Jurkat, Clone E6-1 (cell line): ENCODE data around the gene AGFG2. TPM values are rescaled to one million over a fixed set of nuclear protein-coding genes. Genes with fewer than 3 reads are reported as not detected.
"Not testable (repeated sequence)": the region's sequence is repeated elsewhere in the genome, so short reads cannot be mapped to it uniquely, and the experiment has no call there.

Source experiments
- DNase-seq: peaks from one replicate; pipeline ENCODE4 v3.0.0-alpha.2; 2011; ENCODE audit warnings: low read depth, low spot score
- H3K4me3 ChIP-seq: 2 replicates; pipeline ENCODE4 v1.5.1; 2011; ENCODE audit warnings: mild to moderate bottlenecking, low read length, control low read depth, moderate library complexity
- polyA plus RNA-seq: library from polyadenylated mRNA; unstranded; fragments of >200 nt; gene quantifications from one replicate; pipeline ENCODE4 v1.2.1, GENCODE V29; 2012; ENCODE audit warnings: missing spikeins; ENCODE audit not compliant: insufficient read length, insufficient read depth

AGFG2 gene, protein sequence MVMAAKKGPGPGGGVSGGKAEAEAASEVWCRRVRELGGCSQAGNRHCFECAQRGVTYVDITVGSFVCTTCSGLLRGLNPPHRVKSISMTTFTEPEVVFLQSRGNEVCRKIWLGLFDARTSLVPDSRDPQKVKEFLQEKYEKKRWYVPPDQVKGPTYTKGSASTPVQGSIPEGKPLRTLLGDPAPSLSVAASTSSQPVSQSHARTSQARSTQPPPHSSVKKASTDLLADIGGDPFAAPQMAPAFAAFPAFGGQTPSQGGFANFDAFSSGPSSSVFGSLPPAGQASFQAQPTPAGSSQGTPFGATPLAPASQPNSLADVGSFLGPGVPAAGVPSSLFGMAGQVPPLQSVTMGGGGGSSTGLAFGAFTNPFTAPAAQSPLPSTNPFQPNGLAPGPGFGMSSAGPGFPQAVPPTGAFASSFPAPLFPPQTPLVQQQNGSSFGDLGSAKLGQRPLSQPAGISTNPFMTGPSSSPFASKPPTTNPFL
- polyA plus RNA-seq = 13.4 TPM

DNA sequence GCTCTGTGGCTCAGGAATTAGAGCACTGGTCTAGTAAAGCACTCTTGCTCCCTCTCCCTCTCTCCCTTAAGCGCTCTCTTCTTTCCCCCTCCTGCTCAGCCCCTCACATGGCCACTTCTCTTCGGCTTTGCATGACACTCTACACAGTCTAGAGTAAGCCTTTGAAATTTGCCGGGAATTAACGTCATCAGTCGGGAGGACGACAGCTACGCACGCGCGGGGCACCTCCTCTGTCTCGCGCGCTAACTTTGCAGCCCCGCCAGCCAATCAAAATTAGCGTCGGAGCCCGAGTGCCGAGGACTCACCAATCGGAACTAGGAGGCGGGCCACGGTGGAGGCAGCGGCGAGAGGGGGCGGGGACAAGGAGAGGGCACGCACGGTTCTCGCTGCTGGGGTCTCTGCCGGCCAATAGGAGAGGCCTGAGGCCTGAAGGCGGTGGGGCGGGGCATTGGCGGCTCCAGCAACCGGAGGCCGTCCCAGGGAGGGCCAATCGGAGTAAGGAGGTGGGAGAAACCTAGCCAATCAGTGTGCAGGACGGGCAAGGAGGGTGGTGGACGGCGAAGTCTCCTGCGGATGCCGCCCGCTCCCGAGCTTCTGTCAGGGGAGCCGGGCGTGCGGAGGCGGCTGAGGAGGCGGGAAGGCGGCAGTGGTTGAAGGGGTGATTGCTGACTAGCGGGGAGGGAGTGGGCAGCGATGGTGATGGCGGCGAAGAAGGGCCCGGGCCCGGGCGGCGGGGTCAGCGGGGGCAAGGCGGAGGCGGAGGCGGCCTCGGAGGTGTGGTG is at the start of gene AGFG2:
Gene AGFG2, plus strand, starts transcription at position 550 of the 782 bp plus-strand sequence. Its CDS starts 144 bp downstream, at position 694.
- peak; percentile 99 for DNase-seq
- H3K4me3 ChIP-seq = peak within 1 kb of the TSS; percentile 64

DNA sequence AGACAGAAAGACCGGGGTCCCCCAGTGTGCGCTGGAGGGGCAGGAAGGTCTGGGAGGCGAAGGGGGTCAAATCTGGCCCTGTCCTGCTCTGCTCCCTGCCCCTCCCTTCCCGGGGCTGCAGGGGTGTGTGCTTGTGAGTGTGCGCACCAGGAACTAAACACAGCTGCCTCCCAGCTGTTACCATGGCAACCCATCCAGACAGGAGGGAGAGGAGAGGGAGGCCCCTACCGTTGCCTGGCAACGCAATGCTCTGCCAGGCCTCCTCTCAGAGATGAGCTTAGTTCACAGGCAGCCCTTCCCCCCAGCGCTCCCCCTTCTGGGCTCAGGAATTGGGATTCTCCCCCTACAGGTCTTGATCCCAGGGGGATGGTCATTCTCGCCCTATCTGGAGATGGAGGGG is 49.2 kb upstream of the AGFG2 start:
- peak; percentile 94 for DNase-seq
- H3K4me3 ChIP-seq = no peak overlapping the region

DNA sequence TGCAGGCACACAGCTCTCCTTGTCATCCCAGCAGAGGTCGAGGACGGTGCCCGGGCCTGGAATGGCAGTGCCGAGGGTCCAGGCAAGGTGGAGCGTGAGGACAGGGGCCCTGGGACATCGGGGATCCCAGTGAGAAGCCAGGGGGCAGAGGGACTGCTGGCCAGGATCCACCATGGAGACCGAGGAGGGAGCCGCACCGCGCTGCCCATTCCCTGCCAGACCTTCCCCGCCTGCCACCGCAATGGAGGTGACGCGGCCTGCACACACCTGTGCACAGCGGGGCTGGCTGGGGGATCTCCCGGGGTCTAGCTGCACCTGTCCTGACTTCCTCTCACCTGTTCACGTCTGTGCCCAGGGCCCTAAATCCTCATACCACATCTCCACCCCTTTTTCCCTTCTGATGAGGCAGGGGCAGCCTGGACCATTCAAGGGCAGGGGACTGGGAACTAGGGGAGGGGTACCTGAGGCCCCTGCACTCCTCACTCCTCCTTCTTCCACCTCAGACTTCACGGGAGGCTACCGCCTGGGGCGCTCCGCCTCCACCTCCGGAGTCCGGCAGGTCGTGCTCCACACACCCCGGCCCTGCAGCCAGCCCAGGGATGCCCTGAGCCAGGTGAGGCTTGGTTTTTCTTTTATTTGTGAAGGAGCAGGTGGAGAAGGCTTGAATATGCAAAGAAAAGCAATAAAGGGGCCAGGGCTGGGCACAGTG is 48.4 kb upstream of the AGFG2 start:
- no peak overlapping the region for H3K4me3 ChIP-seq
- DNase-seq = no peak

DNA sequence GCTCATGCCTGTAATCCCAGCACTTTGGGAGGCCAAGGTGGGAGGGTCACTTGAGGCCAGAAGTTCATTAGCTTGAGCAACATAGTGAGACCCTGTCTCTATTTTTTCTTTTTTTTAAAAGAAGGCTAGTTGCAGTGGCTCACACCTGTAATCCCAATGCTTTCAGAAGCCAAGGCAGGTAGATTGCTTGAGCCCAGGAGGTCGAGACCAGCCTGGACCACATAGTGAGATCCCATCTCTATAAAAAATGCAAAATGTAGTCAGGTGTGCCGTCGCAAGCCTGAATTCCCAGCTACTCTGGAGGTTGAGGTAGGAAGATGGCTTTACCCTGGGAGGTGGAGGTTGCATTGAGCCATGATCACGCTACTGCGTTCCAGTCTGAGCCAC is 47.8 kb upstream of the AGFG2 start:
- DNase-seq = no peak

DNA sequence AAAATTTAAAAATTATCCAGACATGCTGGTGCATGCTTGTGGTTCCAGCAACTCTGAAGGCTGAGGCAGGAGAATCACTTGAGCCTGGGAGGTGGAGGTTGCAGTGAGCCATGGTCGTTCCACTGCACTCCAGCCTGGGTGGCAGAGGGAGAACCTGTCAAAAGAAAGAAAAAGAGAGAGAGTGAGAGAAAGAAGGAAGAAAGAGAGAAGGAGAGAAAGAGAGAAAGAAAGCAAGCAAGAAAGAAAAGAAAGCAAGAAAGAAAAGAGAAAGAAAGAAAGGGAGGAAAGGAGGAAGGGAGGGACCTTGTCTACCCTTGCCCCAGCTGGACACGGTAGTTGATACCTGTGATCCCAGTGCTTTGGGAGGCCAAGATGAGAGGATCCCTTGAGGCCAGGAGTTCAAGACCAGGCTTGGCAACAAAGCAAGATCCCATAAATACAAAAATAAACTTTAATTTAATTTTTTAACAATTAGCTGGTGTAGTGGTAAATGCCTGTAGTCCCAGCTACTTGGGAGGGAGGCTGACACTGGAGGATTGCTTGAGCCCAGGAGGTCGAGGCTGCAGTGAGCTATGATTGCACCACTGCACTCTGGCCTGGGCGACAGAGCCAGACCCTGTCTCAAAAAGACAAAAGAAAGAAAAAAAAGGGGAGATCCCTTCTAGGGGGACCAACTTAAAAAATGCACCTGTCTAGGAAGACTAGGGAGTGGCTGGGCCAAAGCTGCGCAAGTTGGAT is 46.1 kb upstream of the AGFG2 start:
- no peak for DNase-seq
- no peak overlapping the region for H3K4me3 ChIP-seq

More for the DNA sequence above, 47.8 kb upstream of the AGFG2 start:
- no peak overlapping the region for H3K4me3 ChIP-seq

DNA sequence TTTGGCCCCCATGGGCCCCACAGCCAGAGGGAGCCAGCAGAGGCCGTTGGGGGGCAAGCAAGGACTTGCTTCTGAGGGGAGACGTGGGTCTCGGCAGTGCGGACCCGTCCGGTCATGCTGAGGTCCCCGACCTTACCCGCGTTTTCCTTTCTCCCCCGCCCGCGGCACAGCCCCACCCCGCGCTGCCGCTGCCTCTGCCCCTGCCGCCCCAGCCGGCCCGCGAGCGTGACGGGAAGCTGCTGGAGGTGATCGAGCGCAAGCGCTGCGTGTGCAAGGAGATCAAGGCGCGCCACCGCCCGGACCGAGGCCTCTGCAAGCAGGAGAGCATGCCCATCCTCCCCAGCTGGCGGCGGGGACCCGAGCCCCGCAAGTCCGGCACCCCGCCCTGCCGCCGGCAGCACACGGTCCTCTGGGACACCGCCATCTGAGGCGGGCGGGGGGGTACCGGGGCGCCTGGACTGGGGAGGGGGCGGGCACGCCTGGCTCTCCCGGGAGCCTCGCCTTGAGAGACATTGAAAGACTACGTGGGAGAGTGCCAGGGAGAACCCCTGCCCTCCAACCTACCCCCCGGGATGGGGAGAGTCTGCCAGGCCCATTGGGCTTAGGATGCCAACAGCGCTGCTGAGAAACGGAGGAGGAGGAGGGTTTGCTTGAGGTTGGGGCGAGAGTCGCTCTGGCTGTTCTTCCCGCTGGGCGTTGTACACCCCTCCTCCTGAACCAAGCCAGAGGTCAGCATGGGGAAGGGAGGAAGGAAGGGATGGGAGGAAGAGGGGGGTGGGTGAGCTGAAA is 45.3 kb upstream of the AGFG2 start:
- no peak for DNase-seq
- no peak overlapping the region for H3K4me3 ChIP-seq

DNA sequence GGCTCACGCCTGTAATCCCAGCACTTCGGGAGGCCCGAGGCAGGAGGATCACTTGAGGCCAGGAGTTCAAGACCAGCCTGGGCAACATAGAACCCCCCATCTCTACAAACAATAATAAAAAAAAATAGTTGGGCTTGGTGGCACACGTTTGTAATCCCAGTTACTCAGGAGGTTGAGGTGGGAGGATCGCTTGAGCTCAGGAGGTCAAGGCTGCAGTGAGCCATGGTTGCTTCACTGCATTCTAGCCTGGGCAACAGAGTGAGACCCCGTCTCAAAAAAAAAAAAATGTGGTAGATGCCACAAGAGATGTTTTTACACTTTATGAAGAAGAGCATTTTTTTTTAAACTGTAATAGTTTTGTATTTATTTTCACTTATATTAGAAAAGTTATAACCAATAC is 42.5 kb upstream of the AGFG2 start:
- H3K4me3 ChIP-seq = no peak overlapping the region
- no peak for DNase-seq

DNA sequence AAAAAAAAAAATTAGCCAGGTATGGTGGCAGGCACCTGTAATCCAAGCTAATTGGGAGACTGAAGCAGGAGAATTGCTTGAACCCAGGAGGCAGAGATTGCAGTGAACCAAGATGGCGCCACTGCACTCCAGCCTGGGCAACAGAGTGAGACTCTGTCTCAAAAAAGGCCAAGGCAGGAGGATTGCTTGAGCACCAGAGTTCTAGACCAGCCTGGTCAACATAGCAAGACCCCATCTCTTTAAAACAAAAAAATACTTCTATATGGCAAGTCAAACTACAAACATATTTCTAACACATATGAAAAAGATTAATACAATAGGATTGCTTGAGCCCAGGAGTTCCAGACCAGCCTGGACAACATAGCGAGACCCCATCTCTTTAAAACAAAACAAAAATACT is 38.3 kb upstream of the AGFG2 start:
- H3K4me3 ChIP-seq, DNase-seq: not testable (repeated sequence)

DNA sequence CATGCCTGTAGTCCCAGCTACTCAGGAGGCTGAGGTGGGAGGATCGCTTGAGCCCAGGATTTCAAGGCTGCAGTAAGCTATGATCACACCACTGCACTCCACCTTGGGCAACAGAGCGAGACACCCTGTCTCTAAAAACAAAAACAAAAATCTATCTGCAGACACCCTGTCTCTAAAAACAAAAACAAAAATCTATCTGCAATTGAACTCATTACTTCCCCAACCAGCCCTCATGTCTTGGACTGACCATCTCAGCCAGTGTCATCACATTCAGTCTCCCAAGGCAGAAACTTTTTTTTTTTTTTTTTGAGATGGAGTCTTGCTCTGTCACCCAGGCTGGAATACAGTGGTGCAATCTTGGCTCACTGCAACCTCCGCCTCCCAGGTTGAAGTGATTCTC is 35.0 kb upstream of the AGFG2 start:
- DNase-seq, H3K4me3 ChIP-seq: not testable (repeated sequence)

DNA sequence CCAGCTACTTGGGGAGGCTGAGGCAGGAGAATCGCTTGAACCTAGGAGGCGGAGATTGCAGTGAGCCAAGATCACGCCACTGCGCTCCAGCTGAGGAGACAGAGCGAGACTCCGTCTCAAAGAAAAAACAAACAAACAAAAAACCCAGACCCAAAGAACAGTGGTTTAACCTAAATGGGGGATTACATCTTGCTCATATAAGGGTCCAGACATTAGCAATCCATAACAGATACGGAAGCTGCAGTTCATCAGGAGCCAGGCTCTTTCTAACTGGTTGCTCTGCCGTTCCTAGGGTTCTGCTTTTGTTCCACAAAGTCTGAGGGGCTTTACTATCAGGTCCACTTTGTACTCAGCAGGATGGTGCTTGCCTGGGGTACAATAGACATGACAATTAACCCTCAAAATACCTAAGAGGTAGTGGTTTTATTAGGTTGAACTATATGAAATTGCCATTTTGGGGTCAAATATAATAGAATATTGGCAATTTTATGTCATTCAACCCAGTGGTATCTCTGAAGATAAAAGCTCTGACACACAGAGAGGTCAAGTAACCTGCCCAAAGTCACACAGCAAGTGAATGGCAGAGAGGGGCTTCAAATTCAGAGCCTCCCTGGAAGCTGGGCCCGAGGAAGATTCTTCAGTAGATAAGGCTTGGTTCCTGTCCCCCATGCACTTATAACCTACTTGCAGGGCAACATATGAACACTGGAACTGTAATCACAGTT is 34.0 kb upstream of the AGFG2 start:
- DNase-seq = no peak
- H3K4me3 ChIP-seq = no peak overlapping the region

DNA sequence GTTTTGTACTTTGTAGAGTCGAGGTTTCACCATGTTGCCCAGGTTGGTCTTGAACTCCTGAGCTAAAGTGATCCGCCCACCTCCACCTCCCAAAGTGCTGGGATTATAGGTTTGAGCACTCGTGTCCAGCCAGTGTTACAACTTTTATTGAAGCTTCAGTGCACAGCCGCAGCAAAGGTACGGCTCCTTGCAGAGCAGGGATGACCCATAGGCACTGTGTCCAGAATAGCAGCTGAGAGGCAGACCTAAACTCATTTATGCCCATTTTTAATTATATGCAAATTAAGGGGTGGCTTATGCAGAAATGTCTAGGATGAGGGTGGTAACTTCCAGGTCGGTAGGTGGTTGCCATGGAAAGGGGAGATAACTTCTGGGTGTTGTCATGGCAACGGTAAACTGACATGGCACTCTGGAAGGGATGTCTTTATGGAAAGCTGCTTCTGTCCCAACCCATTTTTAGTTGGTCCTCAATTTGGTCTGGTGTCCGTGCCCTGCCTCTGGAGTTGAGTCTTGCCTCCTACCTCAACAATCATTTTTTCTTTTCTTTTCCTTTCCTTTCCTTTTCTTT is 32.6 kb upstream of the AGFG2 start:
- DNase-seq = peak; percentile 6
- no peak overlapping the region for H3K4me3 ChIP-seq

DNA sequence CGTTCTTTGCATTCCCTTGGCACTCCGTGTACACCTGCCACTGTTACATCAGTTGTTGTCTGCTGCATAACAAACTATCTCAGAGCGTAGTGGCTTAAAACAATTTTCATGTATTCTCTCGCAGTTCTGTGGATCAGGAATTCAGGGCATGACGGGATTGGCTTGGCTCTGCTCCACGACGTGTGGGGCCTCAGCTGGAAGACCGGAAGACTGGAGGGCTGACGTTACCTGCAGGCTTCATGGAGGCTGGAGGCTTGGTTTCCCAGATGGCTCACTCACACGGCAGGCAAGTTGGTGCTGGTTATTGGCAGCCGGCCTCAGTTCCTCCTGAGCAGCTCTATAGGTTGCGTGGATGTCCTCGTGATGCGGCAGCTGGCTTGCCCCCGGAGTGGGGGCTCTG is 29.8 kb upstream of the AGFG2 start:
- no peak for DNase-seq
- H3K4me3 ChIP-seq = no peak overlapping the region

DNA sequence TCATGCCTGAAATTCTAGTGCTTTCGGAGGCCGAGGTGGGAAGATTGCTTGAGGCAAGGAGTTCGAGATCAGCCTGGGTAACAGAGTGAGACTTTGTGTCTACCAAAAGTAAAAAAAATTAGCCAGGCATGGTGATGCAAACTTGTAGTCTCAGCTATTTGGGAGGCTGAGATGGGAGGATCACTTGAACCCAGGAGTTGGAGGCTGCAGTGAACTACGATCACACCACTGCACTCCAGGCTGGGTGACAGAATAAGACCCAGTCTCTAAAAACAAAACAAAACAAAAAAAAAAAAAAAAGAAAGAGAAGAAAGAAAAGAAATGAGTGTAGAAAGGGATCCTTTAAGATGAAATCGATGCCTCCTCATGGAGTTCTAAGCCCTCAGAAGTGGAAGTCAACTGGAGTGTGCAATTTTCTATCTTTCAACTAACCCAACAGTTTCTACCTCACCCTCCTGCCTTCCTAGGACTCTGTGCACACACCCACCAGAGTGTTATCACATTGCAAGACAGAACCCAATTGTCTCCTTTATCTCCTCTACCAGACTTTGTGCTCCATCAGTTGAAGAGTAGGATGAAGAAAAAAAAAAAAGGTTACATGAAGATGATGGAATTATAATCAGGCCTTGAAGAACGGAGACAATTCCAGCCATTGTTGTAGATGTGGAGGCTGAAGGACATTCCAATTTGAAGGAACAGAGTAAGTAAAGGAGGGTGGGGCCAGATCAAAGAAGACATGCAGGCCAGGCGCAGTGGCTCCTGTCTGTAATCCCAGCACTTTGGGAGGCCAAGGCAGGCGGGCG is 28.4 kb upstream of the AGFG2 start:
- DNase-seq = no peak
- no peak overlapping the region for H3K4me3 ChIP-seq

DNA sequence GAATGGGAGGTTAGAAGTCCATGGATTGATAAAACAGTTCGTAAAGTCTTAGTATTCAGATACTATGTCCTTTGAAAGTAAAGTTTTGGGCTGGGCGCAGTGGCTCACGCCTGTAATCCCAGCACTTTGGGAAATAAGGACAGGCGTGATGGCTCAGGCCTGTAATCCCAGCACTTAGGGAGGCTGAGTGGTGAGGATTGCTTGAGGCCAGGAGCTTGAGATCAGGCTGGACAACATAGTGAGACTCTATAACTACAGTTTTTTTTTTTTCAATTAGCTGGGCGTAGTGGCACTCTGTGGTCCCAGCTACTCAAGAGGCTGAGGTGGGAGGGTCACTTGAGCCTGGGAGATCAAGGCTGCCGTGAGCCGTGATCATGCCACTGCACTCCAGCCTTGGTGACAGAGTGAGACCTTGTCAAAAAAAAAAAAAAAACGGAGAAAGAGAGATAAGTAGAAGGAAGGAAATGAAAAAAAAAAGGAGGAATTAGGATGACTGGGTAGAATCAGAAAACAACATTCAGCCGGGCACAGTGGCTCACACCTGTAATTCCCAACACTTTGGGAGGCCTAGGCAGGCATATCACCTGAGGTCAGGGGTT is 25.7 kb upstream of the AGFG2 start:
- no peak for DNase-seq

DNA sequence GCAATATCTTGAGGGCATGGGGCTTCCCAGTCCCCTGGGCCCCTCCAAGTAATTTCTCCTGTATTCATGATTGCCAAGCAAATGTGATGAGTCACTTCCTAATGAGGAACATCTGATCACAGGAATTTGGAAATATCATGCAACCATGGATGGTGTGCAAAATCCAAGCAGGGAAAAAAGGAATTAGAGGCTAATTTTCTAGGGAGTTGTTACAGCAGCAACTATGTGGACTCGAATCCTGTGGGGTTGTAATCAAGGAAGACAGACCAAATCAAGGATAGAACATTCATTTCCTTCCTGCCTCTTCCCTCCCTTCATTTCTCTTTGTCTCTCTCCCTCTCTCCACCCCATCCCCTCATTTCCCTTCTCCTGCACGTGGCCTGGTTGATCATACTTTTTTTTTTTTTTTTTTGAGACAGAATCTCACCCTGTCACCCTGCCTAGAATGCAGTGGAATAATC is 23.9 kb upstream of the AGFG2 start:
- no peak for DNase-seq
- H3K4me3 ChIP-seq = no peak overlapping the region

More for the DNA sequence above, 25.7 kb upstream of the AGFG2 start:
- H3K4me3 ChIP-seq = no peak overlapping the region
